Thyroid gland (tissue), 4 donors: ENCODE data around the gene PLCH1.

Experiments used
- POLR2A ChIP-seq, 2 donors: fragments of 450-650 bp; IDR thresholded peaks; one replicate each; pipeline ENCODE4 v1.6.1; 2017; ENCODE audit warnings: antibody characterized with exemption in 2 of 2, mild to moderate bottlenecking in 2 of 2, moderate library complexity in 1 of 2
- TF ChIP-seq, protein P1 (sequence below), 6 experiments: fragments of 200-600 bp in 3 of 6; fragments of 450-650 bp in 3 of 6; sonication (generic) in 3 of 6; IDR thresholded peaks; one replicate each; pipeline ENCODE4 v1.5.1; 2016 to 2019; ENCODE audit warnings: antibody characterized with exemption in 6 of 6, mild to moderate bottlenecking in 2 of 6, inconsistent platforms in 1 of 6, moderate library complexity in 1 of 6

DNA sequence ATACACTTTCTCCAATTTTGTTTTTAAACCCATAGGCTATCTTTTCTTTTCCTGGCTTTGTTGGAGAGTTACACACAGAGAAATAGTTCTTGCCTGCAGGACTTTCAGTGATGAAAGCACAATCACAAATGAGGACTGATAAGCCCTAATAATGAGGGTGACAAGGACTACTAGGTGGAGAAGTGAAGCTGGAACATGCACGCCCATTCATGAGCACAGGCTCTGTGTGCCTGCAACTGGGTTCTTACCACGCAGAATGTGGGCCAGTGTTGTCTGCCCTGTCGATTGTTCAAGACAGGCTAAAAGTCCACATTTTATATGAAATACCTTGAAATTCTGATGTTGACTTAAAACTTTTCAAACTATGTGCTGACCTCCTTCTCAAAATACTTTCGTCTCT is 289.1 kb downstream of the PLCH1 start:
- TF ChIP-seq, protein P1, sequence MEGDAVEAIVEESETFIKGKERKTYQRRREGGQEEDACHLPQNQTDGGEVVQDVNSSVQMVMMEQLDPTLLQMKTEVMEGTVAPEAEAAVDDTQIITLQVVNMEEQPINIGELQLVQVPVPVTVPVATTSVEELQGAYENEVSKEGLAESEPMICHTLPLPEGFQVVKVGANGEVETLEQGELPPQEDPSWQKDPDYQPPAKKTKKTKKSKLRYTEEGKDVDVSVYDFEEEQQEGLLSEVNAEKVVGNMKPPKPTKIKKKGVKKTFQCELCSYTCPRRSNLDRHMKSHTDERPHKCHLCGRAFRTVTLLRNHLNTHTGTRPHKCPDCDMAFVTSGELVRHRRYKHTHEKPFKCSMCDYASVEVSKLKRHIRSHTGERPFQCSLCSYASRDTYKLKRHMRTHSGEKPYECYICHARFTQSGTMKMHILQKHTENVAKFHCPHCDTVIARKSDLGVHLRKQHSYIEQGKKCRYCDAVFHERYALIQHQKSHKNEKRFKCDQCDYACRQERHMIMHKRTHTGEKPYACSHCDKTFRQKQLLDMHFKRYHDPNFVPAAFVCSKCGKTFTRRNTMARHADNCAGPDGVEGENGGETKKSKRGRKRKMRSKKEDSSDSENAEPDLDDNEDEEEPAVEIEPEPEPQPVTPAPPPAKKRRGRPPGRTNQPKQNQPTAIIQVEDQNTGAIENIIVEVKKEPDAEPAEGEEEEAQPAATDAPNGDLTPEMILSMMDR (IDR thresholded peaks at IDR 0.05) = no peak
- no peak for TF ChIP-seq POLR2A (IDR thresholded peaks at IDR 0.05)
